Measurements from ENCODE around the gene JAK2.

GRCh38 chr9:5122116-5122515 is 137.0 kb downstream of the JAK2 start:
- no peak for TF ChIP-seq CTCF (IDR thresholded peaks at IDR 0.05)
- no peak for TF ChIP-seq POLR2A (IDR thresholded peaks at IDR 0.05)
